Measurements from ENCODE around the gene ANKMY1. TPM values are rescaled to one million over a fixed set of nuclear protein-coding genes. Genes with fewer than 3 reads are reported as not detected.

The ANKMY1 gene
- total and polyA plus RNA-seq, 4 donors = 9.3 to 34.8 (median 14.8) TPM

GRCh38 chr2:240569998-240570530, 12.3 kb upstream of the ANKMY1 start:
- TF ChIP-seq CTCF (IDR thresholded peaks at IDR 0.05; ENCODE audit: control extremely low read depth, extremely low read depth) = no peak
- H3K27ac ChIP-seq (ENCODE audit: low read depth in 1 of 2, low read length in 1 of 2) = peak overlapping the region in 1 of 2 donors; percentile 12
- 86 to 94% methylated on average over 15 of the region's 15 CpGs for WGBS, 2 donors
- peaks cover 0 to 4% (median 0%) of the 10 kb centered on the region in 3 donors for H3K27me3 ChIP-seq (ENCODE audit: control insufficient read depth in 3 of 3, insufficient read depth in 3 of 3, low read length in 2 of 3)
- DNase-seq (no peak), ATAC-seq (ENCODE audit: insufficient read depth, low FRiP score) (no peak)
- H3K36me3 ChIP-seq (ENCODE audit: control insufficient read depth in 4 of 4, insufficient read depth in 4 of 4, low read length in 4 of 4) = peaks cover 0 to 32% (median 0%) of the 10 kb centered on the region in 4 donors
- H3K9me3 ChIP-seq (ENCODE audit: control insufficient read depth in 4 of 4, insufficient read depth in 3 of 4, low read length in 3 of 4) = no peaks in the 10 kb centered on the region
- no peak overlapping the region for H3K4me3 ChIP-seq
- peaks cover 0 to 38% (median 20%) of the 10 kb centered on the region in 5 donors for H3K4me1 ChIP-seq (ENCODE audit: control insufficient read depth in 5 of 5, insufficient read depth in 5 of 5, low read length in 5 of 5)
- H3K9ac ChIP-seq (ENCODE audit: insufficient read depth in 1 of 2, low read length in 2 of 2) = no peak overlapping the region

GRCh38 chr2:240569523-240569997, 11.8 kb upstream of the ANKMY1 start:
- H3K9ac ChIP-seq (ENCODE audit: insufficient read depth in 1 of 2, low read length in 2 of 2) = no peak overlapping the region
- DNase-seq = no peak
- peaks cover 0 to 39% (median 20%) of the 10 kb centered on the region in 5 donors for H3K4me1 ChIP-seq (ENCODE audit: control insufficient read depth in 5 of 5, insufficient read depth in 5 of 5, low read length in 5 of 5)

DNA sequence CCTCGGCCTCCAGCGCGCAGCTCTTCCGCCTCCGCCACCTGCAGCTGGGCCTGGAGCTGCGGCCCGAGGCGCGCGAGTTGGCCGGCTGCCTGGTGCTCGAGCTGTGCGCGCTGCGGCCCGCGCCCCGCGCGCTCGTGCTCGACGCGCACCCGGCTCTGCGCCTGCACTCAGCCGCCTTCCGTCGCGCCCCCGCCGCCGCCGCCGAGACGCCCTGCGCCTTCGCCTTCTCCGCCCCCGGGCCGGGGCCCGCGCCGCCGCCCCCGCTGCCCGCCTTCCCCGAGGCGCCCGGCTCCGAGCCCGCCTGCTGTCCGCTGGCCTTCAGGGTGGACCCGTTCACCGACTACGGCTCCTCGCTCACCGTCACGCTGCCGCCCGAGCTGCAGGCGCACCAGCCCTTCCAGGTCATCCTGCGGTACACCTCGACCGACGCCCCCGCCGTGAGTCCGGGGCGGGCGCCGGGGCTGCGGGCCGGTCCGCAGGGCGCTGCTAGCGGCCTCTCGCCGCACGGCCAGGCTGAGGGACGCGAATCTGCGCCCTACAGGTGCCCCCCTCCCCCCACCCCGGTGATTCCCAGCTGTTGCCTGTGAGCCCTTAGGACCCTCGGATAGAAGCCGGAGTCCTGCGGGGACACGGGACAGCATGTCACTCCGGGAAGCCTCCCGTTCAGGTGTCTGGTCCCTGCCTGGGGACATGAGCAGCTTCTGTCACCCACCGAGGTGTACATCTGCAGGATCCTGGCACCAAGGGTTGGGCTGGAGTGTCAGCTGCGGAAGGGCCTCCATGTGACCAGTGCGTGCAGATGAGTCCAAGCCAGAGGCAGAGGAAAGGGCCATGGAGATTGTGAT, 11.1 kb upstream of the ANKMY1 start:
- 1 to 3% methylated on average over 62 to 93 of the region's 93 CpGs for WGBS, 2 donors
- Histone ChIP-seq H3K9ac (ENCODE audit: insufficient read depth in 1 of 2, low read length in 2 of 2) (no peak overlapping the region), H3K4me3 (peak overlapping the region; percentile 79), H3K27ac (ENCODE audit: low read depth in 1 of 2, low read length in 1 of 2) (peak overlapping the region; percentile 76 to 77), H3K9me3 (ENCODE audit: control insufficient read depth in 4 of 4, insufficient read depth in 3 of 4, low read length in 3 of 4) (no peaks in the 10 kb centered on the region), H3K27me3 (ENCODE audit: control insufficient read depth in 3 of 3, insufficient read depth in 3 of 3, low read length in 2 of 3) (peaks cover 0 to 4% (median 0%) of the 10 kb centered on the region in 3 donors), H3K36me3 (ENCODE audit: control insufficient read depth in 4 of 4, insufficient read depth in 4 of 4, low read length in 4 of 4) (peaks cover 0 to 20% (median 0%) of the 10 kb centered on the region in 4 donors), H3K4me1 (ENCODE audit: control insufficient read depth in 5 of 5, insufficient read depth in 5 of 5, low read length in 5 of 5) (peaks cover 0 to 39% (median 20%) of the 10 kb centered on the region in 5 donors)
- DNase-seq (peak; percentile 64 to 90 (median 75)), ATAC-seq (ENCODE audit: insufficient read depth, low FRiP score) (peak; percentile 3)
- TF ChIP-seq CTCF (IDR thresholded peaks at IDR 0.05; ENCODE audit: control extremely low read depth, extremely low read depth) = no peak

More at GRCh38 chr2:240569523-240569997, 11.8 kb upstream of the ANKMY1 start:
- peak overlapping the region in 1 of 2 donors; percentile 76 for H3K27ac ChIP-seq (ENCODE audit: low read depth in 1 of 2, low read length in 1 of 2)
- peak overlapping the region; percentile 79 for H3K4me3 ChIP-seq
- H3K9me3 ChIP-seq (ENCODE audit: control insufficient read depth in 4 of 4, insufficient read depth in 3 of 4, low read length in 3 of 4) = no peaks in the 10 kb centered on the region
- H3K36me3 ChIP-seq (ENCODE audit: control insufficient read depth in 4 of 4, insufficient read depth in 4 of 4, low read length in 4 of 4) = peaks cover 0 to 27% (median 0%) of the 10 kb centered on the region in 4 donors
- no peak for ATAC-seq (ENCODE audit: insufficient read depth, low FRiP score)
- peaks cover 0 to 4% (median 0%) of the 10 kb centered on the region in 3 donors for H3K27me3 ChIP-seq (ENCODE audit: control insufficient read depth in 3 of 3, insufficient read depth in 3 of 3, low read length in 2 of 3)
- TF ChIP-seq CTCF (IDR thresholded peaks at IDR 0.05; ENCODE audit: control extremely low read depth, extremely low read depth) = no peak
- WGBS, 2 donors = 78 to 84% methylated on average over 9 of the region's 9 CpGs
